Measurements from ENCODE around the gene FAM32A. TPM values are rescaled to one million over a fixed set of nuclear protein-coding genes. Genes with fewer than 3 reads are reported as not detected.
A peak's percentile ranks its signal among the peaks of the same experiment; 100 is the strongest.
"Not testable (repeated sequence)": the region's sequence is repeated elsewhere in the genome, so short reads cannot be mapped to it uniquely, and the experiment has no call there.

The FAM32A gene
- total RNA-seq, 1 experiment from 2014 or later = 179 TPM

DNA sequence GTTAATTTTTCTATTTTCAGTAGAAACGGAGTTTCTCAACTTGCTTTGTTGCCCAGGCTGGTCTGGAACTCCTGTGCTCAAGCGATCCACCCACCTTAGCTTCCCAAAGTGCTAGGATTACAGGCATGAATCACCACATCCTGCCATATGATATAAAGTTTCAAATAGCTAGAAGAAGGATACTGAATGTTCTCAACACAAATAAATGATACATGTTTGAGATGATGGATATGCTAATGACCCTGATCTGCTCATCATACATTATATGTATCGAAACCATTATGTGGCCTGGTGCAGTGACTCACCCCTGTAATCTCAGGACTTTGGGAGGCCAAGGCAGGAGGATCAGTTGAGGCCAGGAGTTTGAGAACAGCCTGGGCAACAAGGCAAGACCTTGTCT is 23.4 kb upstream of the FAM32A start:
- DNase-seq (ENCODE audit: low read depth) = peak; percentile 98

DNA sequence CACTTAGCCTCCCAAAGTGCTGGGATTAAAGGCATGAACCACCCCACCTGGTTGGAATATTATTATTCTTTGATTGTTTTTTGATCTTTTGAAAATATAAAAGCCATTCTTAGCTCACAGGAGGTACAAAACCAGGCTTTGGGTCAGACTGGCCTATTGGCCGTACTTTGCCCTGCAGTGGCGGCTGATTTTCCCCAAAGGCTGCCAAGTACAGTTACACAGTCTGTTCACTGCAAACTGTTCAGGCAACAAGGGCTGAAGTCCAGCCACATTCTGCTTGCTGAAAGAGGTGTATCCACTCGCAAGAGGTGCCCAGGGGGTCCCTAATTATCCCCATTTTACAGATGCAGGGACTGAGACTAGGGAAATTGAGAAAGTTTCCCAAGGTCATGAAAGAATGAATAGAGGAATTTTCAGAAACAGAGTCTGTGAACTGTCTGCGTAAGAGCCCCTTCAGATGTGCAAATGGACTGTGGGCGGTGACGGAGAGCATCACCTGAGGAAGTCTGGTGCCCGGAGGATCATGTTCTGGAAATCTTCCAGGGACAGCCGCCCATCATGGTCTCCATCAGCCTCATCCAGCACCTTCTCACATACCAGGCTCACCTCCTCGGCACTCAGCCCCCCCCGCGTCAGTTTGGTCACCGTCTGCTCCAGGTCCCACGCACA is 20.9 kb upstream of the FAM32A start:
- DNase-seq (ENCODE audit: low read depth) = no peak

DNA sequence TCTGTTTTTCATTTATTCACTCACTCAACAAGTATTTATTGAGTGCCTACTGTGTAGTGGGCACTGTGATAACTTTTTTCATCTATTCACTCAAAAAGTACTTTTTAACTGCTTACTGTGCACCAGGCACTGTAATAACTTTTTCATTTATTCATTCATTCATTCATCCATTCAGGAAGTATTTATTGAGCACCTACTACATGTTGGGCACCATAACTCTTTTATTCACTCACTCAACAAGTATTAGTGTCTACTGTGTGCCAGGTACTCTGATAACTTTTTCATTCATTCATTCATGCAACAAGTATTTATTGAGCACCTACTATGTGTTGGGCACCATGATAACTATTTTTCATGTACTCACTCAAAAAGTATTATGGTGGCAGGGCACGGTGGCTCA is 18.8 kb upstream of the FAM32A start:
- DNase-seq (ENCODE audit: low read depth) = no peak

DNA sequence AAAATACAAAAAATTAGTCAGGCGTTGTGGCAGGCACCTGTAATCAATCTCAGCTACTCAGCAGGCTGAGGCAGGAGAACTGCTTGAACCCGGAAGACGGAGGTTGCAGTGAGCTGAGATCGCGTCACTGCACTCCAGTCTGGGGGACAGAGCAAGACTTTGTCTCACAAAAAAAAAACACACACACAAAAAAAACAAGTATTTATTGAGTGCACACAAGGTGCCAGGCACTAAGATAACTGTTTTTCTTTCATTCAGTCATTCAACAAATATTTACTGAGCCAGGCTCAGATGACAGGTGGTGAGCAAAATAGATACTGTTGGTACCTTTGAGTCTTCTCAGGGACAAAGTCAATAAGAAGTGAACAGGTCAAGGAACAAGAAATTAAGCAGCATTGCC is 18.2 kb upstream of the FAM32A start:
- DNase-seq (ENCODE audit: low read depth) = no peak

DNA sequence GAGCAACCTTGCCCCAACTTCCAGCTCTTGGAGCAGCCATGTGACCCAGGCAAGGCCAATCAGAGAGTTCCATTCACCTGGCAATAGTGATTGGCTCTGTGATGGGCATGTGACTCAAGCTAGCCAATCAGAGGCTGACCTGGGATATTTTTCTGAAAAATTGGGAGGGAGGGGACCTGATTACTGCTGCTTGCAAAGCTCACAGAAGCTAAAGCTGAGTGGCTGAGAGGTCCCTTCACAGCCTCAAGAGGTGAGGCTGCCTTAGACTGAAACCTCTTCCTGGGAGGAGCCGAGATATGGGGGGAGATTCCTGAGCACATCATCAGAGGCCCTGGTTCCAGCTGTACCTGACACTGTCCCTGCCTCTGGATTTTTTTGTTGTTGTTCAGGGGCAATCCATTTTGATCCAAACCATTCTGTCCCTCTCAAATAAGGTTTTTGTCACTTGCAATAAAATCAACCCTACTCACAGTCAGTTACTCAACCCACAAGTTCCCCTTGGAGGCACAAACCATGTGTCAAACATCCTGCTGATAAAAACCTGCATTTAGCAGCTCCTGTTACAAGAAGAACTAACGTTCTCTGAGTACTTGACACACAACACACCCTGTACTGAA is 16.6 kb upstream of the FAM32A start:
- DNase-seq (ENCODE audit: low read depth) = no peak

DNA sequence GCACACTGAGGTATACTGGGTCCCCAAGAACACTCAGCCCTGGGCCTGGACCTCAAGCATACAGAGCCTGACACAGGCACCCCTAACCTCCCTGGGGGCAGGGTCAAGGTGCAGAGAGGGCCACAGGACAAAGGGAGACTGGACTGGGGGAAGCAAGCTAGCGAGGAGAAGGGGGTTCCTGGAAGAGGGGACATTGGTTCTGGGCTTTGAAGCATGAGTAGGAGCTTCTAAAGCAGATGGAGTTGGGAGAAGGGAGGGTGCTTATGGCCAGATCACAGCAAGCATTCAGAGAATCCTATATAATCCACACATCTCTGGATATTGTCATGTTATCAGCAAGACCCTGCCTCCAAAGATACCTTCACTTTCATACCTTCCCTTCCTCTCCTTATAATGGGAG is 15.1 kb upstream of the FAM32A start:
- no peak for DNase-seq (ENCODE audit: low read depth)

DNA sequence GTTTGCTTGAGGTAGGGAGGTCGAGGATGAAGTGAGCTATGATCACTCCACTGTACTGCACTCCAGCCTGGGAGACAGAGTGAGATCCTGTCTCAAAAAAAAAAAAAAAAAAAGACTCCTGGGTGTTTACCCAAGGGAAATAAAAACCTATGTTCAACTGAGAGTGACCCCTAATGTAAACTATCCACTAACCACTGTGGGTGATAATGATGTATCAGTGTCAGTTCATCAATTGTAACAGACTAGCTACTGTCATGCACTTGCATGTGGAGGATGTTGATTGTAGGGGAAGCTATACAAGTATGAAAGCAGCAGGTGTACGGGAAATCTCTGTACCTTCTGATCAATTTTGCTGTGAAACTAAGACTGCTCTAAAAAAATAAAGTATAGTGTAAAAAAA is 9.3 kb upstream of the FAM32A start:
- no peak for DNase-seq (ENCODE audit: low read depth)

DNA sequence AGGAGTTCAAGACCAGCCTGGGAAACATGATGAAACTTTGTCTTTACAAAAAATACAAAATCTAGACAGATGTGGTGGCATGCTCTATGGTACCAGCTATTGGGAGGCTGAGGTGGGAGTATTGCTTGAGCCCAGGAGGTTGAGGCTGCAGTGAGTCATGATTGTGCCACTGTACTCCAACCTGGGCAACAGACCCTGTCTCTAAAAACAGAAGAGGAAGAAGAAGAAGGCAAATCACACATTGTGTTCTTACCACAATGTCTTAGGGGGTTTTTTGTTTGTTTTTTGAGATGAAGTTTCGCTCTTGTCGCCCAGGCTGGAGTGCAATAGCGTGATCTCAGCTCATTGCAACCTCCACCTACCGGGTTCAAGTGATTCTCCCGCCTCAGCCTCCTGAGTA is 6.3 kb upstream of the FAM32A start:
- DNase-seq (ENCODE audit: low read depth) = not testable (repeated sequence)

DNA sequence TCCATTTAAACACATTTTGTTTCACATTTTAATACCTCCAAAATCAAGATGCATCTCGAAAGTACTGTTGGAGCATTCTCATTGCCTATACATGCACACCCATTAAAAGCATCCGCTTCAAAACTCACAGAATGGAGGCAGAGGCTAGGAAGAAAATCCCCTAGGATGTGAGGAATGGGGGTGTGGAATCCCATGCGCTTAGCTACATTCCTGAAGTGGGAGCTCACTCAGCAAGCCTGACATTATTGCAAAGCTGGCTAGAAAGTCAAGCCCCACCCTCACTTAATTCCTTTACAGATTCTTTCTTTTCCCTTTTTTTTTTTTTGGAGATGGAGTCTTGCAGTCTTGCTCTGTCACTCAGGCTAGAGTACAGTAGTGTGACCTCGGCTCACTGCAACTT is 4.6 kb upstream of the FAM32A start:
- DNase-seq (ENCODE audit: low read depth) = peak; percentile 71

DNA sequence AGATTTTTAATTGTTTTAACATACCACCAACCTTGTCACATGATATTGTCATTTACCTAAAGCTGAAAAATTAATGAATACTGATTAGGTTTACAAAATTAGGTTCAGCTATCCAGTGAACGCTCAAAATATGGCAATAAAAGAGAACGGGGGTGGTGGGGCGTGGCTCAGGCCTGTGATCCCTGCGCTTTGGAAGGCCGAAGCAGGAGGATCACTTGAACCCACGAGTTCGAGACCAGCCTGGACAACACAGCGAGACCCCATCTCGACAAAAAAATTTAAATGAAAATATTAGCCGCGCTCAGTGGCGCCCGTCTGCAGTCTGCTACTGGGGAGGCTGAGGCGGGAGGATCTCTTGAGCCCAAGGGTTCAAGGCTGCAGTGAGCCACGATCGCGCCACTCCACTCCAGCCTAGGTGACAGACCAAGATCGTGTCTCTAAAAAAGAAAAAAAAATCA is 516 bp upstream of the FAM32A start:
- DNase-seq (ENCODE audit: low read depth) = no peak

DNA sequence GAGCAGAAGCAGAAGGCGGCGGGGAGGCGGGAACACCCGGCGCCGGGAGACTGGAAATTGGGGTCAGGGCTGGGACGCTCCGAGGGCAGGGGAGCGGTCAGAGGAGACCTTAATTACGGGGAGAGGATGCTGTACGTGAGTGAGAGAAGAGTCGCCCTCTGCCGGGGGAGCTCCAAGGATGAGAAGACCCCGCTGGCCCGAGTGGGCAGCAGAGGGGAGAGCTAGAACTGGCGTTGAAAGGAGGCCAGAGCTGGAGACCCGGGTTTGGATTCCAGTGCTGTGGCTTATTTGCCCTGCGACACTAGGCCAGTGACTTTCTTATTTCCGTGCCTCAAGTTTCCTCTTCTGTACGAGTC is 536 bp downstream of the FAM32A start:
- DNase-seq (ENCODE audit: low read depth) = peak; percentile 48

DNA sequence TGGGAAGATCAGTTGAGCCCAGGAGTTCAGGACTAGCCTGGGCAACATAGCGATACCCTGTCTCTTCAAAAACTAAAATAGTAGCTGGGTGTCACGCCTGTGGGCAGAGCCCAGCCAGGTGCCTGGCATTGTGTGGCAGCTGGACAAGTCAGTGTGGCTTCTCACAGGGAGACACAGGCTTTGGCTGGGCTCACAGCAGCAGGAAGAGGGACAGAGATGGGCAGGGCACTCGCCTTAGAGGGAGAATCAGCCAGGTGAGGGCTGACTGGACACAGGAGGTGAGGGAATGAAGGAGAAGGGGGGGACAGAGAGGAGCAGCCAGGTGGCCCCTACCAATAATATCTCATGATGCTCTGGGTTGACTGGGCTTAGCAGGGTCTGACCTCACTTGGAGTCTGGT is 3.3 kb downstream of the FAM32A start:
- no peak for DNase-seq (ENCODE audit: low read depth)

DNA sequence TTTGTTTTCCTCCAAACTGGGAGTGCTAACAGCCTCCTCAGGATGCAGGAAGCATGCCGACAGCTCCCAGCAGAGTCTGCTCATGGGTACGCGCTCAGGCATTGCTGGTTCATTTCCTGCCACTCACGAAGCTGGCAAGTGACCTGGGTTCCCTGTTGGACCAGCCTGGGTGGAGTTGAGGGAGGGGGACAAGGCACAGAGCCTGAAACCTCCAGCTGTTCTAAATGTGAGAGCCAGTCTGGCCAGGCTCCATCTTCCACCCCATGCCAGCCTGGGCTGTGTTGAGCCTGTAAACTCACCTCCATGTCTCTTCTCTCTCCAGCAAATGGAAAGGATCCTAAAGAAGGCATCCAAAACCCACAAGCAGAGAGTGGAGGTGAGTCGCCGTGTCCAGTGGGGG is 5.0 kb downstream of the FAM32A start:
- DNase-seq (ENCODE audit: low read depth) = no peak

DNA sequence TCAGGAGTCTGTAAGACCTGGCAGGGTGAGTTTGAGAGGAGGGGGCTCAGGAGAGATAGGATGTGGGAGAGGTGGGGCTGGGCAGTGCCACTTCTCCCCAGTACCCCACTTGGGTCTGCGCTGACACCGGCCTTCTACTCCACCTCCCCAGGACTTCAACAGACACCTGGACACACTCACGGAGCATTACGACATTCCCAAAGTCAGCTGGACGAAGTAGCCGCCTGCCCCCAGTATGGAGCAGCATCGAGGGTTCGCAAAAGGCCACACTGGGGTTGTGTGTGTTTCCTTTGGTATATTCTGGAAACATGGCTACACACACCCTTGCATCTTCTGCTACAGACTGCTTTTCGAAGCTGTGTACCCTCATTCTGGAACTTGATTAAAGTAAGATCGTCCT is 5.5 kb downstream of the FAM32A start:
- no peak for DNase-seq (ENCODE audit: low read depth)

DNA sequence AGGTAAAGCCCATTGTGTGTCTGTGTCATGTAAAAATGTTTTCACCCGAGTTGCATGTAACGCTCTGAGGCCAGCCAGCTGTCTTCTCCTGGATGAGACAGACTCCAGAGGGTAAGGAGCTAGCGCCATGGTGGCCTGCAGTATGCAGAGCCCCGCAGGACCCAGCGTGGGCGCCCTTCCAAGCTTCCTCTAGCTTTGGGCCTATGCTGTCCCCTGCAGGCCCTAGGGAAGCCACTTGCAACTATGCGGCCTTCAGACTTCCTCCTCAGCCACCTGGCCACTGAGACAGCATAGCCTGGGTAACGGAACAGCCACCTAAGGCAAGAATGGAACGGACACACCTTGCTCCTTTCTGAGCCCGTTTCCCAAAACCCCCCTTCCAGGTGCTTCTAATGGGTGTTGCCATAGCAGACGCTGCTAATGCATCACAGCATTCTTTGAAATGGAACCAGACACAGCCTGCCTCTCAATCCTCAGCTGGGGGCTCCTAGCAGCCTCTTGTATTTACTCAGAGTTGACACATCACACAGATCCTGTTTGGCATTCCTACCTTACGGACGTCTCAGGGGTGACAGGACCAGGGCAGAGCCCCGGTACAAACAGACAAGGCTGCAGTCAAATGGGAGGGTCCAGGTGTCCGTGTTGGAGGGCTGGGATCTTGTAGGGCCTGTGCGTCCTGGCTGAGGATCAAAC is 6.2 kb downstream of the FAM32A start:
- no peak for DNase-seq (ENCODE audit: low read depth)

DNA sequence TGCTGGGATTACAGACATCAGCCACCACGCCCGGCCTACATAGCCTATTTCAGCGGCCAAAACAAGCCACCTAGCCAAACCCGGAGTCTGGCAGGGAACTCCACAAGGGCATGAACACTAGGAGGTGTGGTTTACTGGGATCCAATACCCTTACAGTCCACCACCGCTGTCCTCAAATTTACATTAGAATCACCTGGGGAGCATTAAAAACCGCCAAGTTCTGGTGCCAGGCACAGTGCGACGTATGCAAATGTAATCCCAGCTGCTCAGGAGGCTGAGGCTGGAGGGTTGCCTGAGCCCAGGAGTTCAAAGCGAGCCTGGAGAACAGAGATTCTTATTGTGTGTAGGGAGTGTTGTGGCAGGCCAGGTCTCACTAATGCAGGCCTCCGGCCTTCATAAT is 8.3 kb downstream of the FAM32A start:
- DNase-seq (ENCODE audit: low read depth) = no peak

DNA sequence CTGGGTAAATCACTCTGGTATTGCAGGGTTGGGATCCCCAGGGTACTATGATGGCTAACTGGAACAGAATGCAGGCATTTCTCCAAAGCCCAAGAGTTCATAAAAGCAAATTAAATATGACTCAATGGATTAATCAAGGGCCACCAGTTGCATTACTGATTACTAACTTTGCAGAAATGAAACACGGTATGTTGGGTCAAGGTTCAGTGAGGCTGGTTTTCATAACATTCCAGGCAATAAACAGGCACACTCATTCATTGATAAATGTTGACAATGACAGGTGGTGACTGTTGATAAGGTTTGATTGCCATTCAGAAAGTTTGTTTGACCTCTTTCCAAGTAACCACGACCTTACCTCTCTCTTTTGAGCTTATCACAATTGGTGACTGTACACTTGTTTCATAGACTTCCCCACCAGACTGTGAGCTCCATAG is 12.0 kb downstream of the FAM32A start:
- DNase-seq (ENCODE audit: low read depth) = no peak

DNA sequence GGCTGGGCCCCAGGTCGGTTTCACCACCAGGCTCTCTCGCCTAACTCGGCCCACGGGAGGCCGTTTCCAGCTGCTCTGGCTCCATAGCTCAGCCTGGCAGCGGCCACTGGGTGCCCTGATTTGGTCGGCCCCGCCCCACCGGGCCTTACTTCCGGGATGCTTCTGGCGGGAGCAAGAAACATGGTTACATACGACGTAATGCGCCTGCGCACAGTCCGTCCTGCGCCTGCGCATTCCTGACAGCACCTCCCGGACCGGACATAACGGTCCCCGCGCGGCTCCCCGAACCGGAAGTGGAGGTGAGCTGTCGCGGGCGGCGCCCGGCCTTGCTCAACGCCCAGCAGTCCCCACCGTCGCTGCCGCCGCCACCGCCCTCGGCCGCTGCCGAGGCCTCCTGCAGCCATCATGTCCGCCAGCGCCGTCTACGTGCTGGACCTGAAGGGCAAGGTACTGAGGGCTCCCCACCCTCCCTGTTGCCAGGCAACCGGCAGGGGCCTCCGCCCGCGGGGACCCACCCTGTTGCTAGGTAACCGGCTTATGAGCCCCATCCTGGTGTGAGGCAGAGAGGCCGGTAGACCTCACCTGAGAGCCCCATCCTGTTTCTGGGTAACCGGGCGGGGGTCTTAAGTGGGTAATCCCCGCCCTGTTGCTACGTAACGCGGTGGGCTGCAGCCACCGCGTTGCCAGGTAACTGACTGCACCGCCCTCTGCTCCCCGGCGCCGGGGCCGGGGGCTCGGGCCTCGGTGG is 12.6 kb downstream of the FAM32A start, which contains the start of gene AP1M1:
Gene AP1M1, plus strand, starts transcription at position 290 of the 748 bp plus-strand sequence. Its CDS starts 116 bp downstream, at position 406.
- DNase-seq (ENCODE audit: low read depth) = peak; percentile 96

DNA sequence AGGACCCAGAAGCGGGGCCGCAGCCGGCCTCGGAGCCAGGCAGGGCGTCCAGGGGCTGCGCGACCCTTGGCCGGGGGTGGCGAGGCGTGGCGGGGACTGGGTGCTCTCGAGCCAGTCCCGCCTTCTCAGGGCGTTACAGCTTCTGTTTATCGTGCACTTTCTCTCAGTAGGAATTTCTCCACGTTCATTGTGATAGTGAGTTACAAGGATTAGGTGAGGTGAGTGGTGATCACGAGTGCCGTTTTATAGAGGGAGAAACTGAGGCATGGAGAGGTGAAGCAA is 13.1 kb downstream of the FAM32A start:
- DNase-seq (ENCODE audit: low read depth) = no peak

DNA sequence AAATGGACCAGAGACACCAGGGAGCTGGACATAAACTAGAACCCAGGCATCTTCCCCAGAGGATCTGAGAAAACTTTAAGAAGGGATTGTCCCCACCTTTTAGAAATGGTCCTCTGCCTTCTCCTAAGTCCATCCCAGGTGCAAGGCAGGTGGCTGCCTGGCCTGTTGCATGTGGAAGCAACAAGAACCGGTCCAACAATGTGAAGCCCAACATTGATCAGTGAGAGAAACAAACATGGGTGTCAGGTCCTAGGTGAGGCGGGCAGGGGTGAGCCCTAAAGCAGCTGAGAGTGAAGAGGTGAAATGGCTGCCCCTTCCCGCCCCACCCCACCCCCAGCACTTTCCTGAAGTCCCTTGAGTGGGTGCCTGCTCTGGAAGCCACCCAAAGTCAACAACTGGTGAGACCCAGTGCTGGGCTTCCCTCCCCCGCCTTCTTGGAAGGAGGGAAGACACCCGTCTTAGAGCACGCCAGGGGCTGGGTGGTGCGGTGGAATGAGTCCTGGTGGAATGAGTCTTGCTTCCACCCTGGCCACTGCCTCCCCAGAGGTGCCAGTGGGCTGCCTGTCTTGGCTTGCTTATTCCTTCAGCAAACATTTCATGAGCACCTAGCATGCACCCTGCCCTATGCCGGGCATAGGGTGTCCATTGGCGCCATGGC is 14.2 kb downstream of the FAM32A start:
- no peak for DNase-seq (ENCODE audit: low read depth)

Data from HT1080 (cell line).